ENCODE results near the gene PHF19. TPM values are rescaled to one million over a fixed set of nuclear protein-coding genes. Genes with fewer than 3 reads are reported as not detected.

PHF19 gene
- total RNA-seq, 4 donors from 2014 or later, result 9.2 to 12.5 (median 10.8) TPM

DNA sequence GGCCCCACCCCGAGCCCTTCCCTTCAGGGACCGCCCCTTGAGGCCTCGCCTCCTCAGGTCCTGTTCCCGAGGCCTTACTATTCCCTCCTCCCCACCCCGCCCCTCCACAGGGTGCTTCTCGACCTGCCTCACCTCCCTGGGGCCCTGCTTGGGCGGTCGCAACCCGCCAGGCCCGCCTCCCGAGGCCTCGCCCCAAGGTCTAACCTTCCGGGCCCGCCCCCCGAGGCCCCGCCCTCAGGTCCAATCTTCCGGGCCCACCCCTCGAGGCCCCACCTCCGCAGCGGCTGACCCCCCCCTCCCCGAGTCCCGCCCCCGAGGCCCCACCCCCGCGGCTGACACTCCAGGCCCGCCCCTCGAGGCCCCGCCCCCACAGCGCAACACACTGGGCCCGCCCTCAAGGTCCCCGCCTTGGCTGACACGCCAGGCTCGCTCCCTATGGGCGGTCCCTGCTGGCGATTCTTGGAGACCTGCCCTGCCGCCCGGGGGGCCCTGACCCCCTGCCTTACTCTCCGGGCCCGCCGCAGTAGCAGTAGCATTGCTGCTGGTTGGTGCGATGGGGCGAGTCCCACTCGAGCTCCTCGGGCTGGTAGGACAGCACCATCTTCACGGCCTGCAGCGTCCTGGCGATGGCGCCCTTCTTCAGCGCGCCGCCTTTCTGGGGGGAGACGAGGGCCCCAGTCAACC lies 8.2 kb downstream of the PHF19 start:
- Histone ChIP-seq H3K4me3 (peak overlapping the region; percentile 69 to 79 (median 72)), H3K36me3 (peaks cover 0 to 3% of the 10 kb centered on the region in 2 donors), H3K9me3 (no peaks in the 10 kb centered on the region), H3K27ac (peak overlapping the region; percentile 84 to 86 (median 84)), H3K27me3 (no peaks in the 10 kb centered on the region), H3K4me1 (peaks cover 4 to 8% of the 10 kb centered on the region in 2 donors)
- TF ChIP-seq, protein P1, sequence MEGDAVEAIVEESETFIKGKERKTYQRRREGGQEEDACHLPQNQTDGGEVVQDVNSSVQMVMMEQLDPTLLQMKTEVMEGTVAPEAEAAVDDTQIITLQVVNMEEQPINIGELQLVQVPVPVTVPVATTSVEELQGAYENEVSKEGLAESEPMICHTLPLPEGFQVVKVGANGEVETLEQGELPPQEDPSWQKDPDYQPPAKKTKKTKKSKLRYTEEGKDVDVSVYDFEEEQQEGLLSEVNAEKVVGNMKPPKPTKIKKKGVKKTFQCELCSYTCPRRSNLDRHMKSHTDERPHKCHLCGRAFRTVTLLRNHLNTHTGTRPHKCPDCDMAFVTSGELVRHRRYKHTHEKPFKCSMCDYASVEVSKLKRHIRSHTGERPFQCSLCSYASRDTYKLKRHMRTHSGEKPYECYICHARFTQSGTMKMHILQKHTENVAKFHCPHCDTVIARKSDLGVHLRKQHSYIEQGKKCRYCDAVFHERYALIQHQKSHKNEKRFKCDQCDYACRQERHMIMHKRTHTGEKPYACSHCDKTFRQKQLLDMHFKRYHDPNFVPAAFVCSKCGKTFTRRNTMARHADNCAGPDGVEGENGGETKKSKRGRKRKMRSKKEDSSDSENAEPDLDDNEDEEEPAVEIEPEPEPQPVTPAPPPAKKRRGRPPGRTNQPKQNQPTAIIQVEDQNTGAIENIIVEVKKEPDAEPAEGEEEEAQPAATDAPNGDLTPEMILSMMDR (IDR thresholded peaks at IDR 0.05 in 4 of 5, conservative IDR thresholded peaks at IDR 0.05 in 1 of 5), result peak in 4 of 5 experiments; percentile 31 to 61 (median 50)
- peak; percentile 20 to 29 for TF ChIP-seq POLR2A (IDR thresholded peaks at IDR 0.05)
- ATAC-seq (peak; percentile 86 to 87), DNase-seq (peak; percentile 92 to 98)
- in situ Hi-C loops (cut with MboI; ENCODE audit: low sequenced_read_pairs in 4 of 4) (loop anchor here in 1 of 4 donors (25.0 kb wide), 1 partner anchor 193 kb away; the partner anchor contains the start of genes C5 and CNTRL), intact Hi-C loops (cut with DNase I; ENCODE audit: low total_unique reads) (loop anchor here (1.0 to 2.0 kb wide), 5 partner anchors 26 to 154 kb away; partner anchors contain the start of genes FBXW2 and MEGF9)

DNA sequence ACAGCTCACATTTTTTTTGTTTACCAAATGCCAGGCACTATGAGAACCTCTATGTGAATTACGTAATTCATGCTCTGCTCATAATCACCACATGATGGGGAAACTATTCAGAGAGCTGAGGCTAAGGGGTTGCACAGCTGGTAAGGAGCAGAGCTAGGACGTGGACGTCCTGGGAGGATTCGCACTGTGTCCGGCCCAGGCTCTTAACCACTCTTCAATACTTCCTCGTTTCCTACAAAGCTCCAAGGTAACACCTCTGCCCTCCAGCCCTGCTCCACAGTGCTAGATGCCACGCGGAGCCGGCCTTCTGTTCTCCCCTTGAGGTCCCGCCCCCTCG lies 8.7 kb downstream of the PHF19 start:
- intact Hi-C loops (cut with DNase I; ENCODE audit: low total_unique reads), result loop anchor here (1.0 to 2.0 kb wide), 3 partner anchors 60 to 154 kb away; partner anchors contain the start of genes FBXW2 and MEGF9
- H3K4me1 ChIP-seq, result peaks cover 4 to 8% of the 10 kb centered on the region in 2 donors
- in situ Hi-C loops (cut with MboI; ENCODE audit: low sequenced_read_pairs in 4 of 4), result loop anchor here in 1 of 4 donors (25.0 kb wide), 1 partner anchor 194 kb away; the partner anchor contains the start of genes C5 and CNTRL

DNA sequence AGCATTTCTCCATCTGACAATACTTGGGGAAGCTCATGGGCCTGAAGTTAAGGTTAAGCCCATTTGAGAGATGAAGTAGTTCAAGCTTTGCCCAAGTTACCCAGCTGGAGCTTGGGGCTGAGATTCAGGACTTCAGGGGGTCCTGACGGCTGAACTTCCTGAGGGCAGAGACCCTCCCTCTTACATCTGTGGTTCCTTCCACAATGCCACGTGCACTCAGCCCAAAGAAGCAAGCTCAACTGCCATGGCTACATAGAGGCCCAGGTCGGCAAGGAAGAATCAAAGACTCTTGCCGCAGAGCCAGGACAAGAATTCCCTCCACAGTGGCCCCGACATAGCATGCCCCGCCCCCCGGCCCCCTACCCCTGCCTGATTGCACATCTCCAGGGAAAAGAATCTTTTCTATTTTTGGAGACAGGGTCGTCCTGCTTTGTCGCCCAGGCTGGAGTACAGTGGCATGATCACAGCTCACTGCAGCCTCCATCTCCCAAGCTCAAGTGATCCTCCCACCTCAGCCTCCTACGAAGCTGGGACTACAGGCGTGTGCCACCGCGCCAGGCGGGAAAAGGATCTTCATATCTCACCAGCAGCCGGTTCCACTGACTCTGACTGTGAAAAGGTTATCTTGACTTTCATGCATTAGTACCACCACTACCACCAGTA lies 9.2 kb downstream of the PHF19 start:
- Histone ChIP-seq H3K4me1 (peaks cover 4 to 8% of the 10 kb centered on the region in 2 donors), H3K9me3 (no peaks in the 10 kb centered on the region), H3K27ac (peak overlapping the region; percentile 82 to 86 (median 84)), H3K36me3 (peaks cover 0 to 6% of the 10 kb centered on the region in 2 donors), H3K4me3 (peak overlapping the region; percentile 50 to 75 (median 70)), H3K27me3 (no peaks in the 10 kb centered on the region)
- no peak for DNase-seq
- intact Hi-C loops (cut with DNase I; ENCODE audit: low total_unique reads) (loop anchor here (1.0 to 2.0 kb wide), 3 partner anchors 61 to 153 kb away; partner anchors contain the start of genes FBXW2 and MEGF9), in situ Hi-C loops (cut with MboI; ENCODE audit: low sequenced_read_pairs in 4 of 4) (loop anchor here in 1 of 4 donors (25.0 kb wide), 1 partner anchor 194 kb away; the partner anchor contains the start of genes C5 and CNTRL)
- no peak for ATAC-seq
- TF ChIP-seq, protein P1 (IDR thresholded peaks at IDR 0.05 in 4 of 5, conservative IDR thresholded peaks at IDR 0.05 in 1 of 5), result no peak
- no peak for TF ChIP-seq POLR2A (IDR thresholded peaks at IDR 0.05)

More for the DNA sequence above, 8.7 kb downstream of the PHF19 start:
- DNase-seq (no peak), ATAC-seq (peak; percentile 54 to 70)
- H3K9me3 ChIP-seq, result no peaks in the 10 kb centered on the region
- H3K4me3 ChIP-seq, result peak overlapping the region; percentile 50 to 75 (median 70)
- peak overlapping the region; percentile 82 to 86 (median 84) for H3K27ac ChIP-seq
- H3K36me3 ChIP-seq, result peaks cover 0 to 6% of the 10 kb centered on the region in 2 donors
- no peaks in the 10 kb centered on the region for H3K27me3 ChIP-seq
- peak; percentile 5 to 31 for TF ChIP-seq POLR2A (IDR thresholded peaks at IDR 0.05)
- TF ChIP-seq, protein P1 (IDR thresholded peaks at IDR 0.05 in 4 of 5, conservative IDR thresholded peaks at IDR 0.05 in 1 of 5), result no peak

DNA sequence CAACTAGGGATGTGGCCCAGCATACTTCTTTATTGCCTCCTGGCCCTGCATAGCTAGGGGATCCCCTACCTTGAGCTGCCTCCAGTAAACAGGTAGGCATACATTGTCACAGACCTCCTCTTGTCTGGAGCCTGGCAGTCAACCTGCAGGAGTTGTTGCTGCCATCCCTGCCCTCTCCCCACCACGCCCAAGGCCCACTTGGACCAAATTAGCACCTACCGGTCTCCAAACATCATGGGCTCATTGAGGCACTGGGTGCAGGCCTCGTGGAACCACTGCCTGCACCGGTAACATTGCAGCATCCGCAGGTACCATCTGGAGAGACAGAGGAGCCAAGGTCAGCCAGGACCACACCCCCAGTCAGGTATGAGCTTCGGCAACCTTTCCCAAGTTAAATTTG lies 10.3 kb downstream of the PHF19 start:
- no peaks in the 10 kb centered on the region for H3K27me3 ChIP-seq
- no peak overlapping the region for H3K4me3 ChIP-seq
- no peaks in the 10 kb centered on the region for H3K9me3 ChIP-seq
- in situ Hi-C loops (cut with MboI; ENCODE audit: low sequenced_read_pairs in 4 of 4), result loop anchor here in 1 of 4 donors (25.0 kb wide), 1 partner anchor 196 kb away; the partner anchor contains the start of genes C5 and CNTRL
- peaks cover 4 to 8% of the 10 kb centered on the region in 2 donors for H3K4me1 ChIP-seq
- ATAC-seq (no peak), DNase-seq (no peak)
- H3K36me3 ChIP-seq, result peaks cover 0 to 16% of the 10 kb centered on the region in 2 donors
- TF ChIP-seq, protein P1 (IDR thresholded peaks at IDR 0.05 in 4 of 5, conservative IDR thresholded peaks at IDR 0.05 in 1 of 5), result no peak
- TF ChIP-seq POLR2A (IDR thresholded peaks at IDR 0.05), result no peak
- no peak overlapping the region for H3K27ac ChIP-seq
- intact Hi-C loops (cut with DNase I; ENCODE audit: low total_unique reads), result no loop called here
